Measurements from ENCODE around the gene CELSR1.
A peak's percentile ranks its signal among the peaks of the same experiment; 100 is the strongest.

The CELSR1 gene

DNA sequence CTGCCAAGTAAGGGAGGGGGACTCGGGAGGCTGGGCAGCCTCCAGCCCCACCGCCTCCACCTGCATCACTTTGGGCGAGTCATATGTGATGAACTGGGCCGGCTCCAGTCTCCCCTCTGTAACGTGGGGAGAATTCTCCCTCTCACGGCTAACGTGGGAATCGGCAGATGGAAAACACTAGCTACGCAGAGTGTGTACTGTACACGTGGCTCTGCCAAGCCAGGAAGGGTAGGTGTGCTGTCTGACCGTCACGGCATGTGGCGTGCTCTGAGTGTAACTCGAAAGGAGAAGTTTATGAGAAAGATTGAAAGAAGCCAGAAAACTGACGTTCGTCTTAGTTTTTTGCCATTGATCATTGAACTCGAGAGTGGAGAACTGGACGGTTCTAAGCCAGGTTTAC lies 188.2 kb downstream of the CELSR1 start:
- no peak for DNase-seq (ENCODE audit: low read depth)

DNA sequence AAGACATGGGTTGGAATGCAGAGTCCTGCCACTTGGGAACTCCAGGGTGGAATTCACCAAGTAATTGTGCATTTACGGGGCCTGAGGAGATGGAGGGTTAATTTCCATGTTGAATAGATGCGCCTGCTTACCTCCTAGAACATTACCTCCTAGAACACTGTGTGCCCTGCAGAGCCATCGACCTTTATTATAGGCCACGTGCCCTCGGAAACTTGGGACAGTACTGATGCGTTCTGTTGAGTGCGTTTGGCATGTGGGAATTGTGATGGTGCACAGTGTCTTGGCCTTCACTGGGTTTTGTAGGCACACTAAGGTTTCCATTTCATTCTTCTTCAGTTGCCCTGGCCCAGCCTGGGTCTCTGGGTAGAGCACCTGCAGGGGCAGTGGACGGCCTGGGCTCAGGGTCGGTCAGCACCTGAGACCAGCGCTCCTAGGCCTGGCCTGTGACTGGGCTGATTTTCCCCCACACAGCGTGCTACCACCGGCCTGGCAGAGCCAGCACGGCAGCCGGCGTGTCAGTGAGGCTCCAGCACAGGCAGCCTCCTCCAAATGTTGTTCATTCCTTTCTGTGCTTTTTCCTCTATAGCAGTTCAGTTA lies 189.2 kb downstream of the CELSR1 start:
- no peak for DNase-seq (ENCODE audit: low read depth)

DNA sequence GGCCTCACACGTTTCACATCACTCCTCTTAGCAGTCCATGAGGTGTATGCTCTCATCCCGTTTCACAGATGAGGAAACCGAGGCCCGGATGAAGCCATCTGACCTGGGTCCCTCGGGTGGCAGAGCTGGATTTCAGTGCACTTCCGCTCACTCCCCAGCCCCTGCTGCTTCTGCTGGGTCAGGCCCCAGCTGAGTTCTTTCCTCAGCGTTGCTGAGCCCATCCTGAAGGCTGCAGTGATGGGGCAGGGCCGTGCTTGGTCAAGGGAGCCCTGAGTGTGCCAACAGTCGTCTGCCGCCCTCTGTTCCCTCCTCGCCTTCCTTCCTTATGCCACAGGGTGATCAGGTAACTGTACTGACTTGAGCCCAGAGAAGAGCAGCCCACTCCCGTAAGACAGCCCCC lies 189.8 kb downstream of the CELSR1 start:
- DNase-seq (ENCODE audit: low read depth), result no peak

DNA sequence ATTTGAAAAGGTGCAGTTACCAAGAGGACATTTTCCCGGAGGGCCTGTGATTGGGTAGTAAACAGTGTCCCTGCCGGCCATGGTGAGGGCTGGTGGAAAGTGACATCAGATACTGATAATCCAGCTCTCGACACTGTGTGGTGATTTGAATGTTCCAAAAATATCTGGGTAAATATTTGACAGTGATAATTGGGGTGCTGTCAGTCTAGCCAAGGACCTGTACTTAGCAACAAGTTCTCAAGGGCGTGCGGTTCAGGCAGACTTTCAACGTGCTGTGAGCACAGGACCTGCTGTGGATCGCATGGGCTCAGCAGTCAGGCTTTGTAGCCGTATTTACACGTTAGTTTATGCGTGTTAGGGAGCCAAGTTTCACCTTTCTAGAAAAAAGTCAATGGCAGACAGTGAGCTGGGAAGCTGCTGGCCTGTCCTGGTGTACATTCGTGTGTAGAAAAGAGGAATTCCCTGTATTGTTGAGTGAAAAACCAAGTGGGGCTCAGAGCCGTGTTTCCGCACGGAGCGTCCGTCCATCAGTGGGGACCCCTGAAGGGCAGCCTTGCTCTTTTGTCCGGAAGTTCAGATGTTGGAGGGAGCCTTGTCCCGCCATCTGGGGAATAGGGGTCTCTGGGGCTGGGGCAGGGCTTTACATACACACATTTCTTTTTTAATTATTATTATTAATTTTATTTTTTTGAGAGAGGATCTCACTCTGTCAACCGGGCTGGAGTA lies 190.6 kb downstream of the CELSR1 start:
- DNase-seq (ENCODE audit: low read depth), result no peak

DNA sequence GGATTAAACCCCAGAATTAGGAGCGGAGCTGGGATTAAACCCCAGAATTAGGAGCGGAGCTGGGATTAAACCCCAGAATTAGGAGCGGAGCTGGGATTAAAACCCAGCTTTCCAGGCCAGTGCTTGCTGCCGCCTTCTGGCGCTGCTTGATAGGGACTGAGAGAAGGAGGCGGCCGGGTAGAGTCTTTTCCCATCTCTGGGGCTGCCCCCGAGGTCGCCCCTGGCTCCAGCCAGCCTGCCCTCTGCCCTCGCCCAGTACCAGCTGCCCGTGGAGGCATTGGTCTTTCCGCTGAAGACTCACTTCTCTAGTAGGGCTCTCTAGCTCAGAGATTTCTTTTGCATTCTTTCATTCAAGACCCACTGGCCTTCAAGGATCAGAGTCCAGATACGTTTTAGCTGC lies 196.7 kb downstream of the CELSR1 start:
- no peak for DNase-seq (ENCODE audit: low read depth)

DNA sequence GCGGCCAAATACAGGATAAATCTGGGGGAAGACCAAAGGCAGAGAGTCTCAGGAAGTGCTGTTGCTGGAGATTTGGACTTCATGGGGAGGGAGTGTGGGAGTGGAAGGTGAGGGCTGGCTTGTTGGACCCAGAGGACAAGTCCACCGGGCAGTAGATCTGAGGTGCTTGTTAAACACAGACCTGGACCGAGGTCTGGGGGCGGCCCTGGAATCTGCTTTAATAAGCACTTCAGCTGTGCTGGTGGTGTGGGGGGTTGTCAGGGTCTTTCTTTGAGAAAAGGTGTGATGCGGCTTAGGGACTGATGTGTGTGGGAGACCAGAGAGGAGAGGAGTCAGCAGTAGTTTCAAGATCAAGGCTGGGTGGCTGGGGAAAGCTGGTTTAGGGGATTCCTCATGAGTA lies 197.5 kb downstream of the CELSR1 start:
- DNase-seq (ENCODE audit: low read depth), result no peak

DNA sequence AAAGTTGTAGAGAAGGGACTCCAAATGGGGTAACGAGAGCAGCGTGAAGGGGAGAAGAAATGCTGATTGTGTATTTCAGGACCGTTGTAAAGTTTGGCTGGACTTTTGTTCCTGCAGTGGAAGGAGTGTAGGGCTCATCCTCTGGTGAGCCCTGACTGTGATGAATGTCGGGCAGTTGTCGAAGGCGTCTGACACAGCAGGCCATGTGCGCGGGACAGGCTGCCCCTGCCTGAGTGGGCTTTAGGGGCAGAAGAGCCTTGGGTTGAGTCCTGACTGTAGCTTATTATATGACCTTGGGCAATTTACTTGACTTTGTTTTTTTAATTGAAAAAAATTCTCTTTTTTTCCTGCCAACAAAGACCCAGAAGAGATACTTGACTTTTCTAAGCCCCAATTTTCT lies 198.8 kb downstream of the CELSR1 start:
- no peak for DNase-seq (ENCODE audit: low read depth)

DNA sequence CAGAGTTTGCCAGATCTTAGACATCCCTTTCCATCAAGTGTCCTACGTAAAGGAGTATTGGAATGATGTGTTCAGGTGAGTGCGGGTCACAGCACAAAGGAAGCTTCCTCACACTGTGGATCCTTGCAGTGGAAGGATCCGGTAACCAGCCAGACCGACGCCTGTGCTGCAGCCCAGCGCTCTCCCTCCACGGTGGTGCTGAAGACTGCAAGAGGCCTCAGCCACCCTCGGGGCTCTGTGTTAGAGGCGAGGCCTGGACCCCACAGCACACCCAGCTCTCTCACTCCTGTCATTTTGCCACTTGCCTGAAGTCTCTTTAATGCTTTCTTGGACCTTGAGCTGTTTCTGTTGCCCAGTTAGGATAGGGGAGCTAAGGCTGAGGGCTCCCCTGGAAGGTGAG lies 199.6 kb downstream of the CELSR1 start:
- no peak for DNase-seq (ENCODE audit: low read depth)

DNA sequence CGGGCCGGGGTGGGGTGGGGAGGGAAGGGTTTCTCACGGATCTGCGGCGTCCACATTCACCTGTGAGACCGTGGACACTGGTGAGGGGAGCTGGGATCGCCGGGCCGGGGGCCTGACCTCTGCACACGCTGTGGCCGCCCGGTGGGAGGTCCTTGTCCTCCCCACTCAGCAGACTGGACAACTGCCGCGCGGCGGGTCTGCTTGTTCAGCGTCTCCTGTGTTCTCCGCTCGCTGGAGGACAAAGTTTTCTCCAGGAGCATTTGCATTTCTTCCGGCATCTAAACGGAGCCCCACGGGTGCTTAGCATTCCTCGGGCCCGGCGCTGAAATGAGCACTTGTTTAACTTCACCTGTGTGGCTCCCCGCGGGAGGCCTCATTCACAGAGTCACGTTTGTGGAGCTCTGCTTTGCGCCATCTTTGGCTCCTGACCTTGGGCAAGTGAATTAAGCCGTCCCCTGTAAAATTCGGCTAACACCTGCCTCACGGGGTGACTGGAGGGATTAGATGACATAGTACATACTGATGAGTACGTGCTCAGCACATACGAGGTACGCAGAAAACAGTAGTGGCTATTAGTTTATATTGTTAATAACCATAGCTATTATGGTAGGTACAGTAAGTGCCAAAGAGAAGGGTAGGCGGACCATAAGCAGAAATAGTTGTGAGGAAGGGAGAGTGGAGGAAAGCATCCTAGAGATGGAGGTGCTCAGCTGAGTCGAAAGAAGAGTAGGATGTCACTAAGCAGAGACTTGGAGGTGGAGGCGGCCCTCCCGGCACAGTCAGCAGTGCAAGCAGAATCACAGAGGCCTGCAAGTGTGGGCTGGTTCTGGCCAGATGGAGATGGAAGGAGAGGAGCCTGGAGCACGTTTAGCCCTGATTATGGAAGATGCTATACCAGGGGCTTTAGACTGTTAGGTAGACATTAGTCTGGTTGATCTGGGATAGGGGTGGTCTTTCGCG lies 201.0 kb downstream of the CELSR1 start:
- DNase-seq (ENCODE audit: low read depth), result no peak

DNA sequence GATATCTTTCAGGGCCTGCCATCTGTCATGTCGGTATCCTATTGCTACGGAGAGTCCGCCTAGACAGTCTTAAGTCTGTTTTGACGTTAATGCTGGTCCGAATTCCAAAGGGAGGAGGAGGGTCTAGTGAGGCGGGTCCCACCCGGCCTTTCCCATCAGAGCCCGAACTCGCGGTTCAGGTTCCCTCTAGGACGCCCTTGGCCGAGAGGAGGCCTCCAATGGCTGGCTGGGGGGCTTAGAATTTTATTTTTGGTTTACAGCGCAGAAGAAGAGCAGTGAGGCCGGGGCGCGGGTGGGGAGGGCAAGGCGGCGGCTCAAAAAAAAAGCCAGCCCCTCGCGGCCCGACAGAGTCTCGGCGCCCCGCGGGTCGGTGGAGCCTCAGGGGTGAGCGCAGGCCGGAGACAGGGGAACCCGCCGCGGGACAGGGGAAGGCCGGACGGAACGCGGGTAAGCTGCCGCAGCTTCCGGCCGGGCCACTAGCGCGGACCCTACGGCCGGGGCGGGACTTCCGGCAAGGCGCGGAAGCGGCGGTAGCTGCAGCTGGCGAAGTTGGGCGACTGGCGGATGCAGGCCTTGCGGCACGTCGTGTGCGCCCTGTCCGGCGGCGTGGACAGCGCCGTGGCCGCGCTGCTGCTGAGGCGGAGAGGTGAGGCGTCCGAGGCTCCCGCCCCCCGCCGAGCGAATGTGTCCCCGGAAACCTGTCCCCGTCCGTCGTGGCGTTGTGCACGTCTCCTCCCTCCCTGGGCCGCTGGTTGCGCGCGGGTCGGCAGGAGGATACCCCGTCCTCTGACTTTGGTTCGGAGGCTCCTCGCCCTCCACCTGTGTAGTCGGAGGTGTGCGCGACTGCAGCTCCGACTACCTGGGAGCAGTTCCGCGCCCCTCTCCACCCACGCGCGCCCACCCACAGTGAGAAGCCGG lies 202.0 kb downstream of the CELSR1 start, which contains the start of gene TRMU:
Gene TRMU, plus strand, starts transcription at position 514 of the 918 bp plus-strand sequence. Its CDS starts 51 bp downstream, at position 565.
- peak; percentile 76 for DNase-seq (ENCODE audit: low read depth)

DNA sequence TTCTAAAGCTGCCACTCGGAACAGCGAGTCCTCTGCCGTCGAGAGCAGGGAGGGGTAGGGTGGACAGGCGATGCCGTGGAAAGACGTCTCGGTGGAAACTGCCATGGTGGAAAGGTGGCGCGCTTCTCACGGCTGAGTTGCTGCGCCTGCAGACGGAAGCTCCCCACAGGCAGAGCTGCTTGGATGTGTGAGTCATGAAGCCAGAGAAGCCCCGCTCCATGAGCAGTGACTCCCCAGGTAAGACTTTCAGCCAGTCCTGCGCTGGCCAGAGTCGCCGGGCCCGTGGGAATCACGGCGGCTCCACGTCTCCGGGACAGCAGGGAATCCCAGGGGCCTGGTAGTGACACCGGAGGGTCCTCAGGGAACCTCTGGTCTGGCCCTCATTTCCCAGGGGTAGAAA lies 205.9 kb downstream of the CELSR1 start:
- DNase-seq (ENCODE audit: low read depth), result no peak

DNA sequence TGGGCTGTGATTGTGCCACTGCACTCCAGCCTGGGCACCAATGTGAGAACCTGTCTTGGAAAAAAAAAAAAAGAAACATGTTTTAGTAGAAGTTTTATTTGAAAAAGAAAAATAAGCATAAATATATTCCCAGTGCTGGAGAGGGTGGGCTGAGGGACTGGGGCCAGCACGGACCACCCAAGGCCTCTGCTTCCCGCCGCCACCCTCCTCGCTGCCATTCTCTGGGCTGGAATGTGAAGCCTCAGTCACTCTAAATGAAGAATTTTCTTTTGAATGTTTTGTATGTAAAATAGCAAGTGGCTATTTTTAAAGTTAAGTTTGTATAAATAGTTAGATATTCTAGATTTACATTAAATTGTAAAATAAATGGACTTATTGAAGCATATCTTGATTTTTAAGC lies 207.0 kb downstream of the CELSR1 start:
- no peak for DNase-seq (ENCODE audit: low read depth)

DNA sequence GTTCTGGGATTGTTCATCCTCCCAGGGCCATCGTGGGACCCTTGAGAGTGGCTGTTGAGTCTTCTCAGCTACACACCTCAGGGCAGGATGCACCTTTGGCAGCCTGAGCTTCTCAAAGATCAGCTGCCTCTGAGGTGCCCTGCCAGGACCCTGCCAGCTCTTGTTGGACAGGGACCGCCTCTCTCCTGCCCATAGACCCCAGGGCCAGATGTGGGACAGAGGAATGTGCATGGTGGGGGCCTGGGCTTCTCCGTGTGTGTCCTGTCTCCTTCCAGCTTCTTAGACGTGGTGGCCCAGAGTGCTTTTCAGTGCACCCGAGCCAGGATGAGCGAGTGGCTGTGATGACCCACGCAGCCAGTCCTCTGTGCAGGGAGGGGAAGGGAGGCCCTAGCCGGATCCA lies 207.8 kb downstream of the CELSR1 start:
- no peak for DNase-seq (ENCODE audit: low read depth)

DNA sequence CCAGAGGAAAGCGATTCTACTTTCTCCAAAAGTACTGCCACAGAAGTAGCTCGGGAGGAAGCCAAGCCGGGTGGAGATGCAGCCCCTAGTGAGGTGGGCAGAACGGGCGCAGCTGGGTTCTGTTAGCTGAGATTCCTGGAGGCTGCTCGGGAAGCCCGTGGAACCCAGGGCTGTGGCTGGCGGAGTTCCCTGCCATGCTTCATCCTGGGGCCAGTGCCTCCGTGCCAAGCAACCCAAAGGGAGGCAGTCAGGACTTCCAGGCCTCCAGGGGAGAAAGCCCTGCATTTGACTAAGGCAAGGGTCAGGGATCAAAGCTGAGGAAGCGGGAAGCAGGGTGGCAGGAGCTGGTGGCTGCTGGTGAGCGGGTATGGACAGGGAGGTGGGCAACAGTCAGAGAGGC lies 208.6 kb downstream of the CELSR1 start:
- no peak for DNase-seq (ENCODE audit: low read depth)

DNA sequence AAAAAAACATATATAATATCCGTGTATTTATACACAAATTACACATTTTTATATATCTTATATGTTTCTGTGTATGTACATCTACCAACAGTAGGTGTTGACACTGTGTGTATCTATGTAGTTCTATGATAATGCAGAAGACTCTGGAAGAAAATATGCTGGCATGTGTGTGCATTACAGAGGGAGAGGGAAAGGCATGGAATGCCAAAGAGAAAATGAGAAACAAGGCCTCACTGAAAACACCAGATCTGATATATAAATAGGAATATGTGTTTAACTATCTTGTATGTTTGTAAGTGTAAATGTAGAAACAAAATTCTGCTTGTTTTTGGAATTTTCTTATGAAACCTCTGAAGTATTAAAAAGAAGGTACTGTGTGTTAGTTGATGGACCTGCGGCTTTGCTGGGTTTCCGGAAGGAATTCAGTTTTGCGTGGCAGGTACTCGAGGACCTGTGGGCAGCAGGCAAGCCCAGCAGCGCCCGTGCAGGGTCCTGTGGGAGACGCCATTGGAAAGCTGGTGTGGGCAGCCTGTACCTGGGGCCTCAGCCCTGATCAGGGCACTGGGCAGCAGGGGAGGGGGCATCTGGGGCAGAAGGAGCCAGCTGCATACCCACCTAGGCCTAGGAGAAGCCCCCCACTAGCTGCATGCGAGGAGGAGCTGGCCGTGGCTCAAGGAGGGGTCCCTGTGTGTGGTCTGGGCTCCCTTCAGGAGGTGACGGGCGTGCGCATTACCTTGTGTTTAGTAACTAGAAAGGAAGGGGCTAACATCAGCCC lies 209.5 kb downstream of the CELSR1 start:
- DNase-seq (ENCODE audit: low read depth), result no peak

DNA sequence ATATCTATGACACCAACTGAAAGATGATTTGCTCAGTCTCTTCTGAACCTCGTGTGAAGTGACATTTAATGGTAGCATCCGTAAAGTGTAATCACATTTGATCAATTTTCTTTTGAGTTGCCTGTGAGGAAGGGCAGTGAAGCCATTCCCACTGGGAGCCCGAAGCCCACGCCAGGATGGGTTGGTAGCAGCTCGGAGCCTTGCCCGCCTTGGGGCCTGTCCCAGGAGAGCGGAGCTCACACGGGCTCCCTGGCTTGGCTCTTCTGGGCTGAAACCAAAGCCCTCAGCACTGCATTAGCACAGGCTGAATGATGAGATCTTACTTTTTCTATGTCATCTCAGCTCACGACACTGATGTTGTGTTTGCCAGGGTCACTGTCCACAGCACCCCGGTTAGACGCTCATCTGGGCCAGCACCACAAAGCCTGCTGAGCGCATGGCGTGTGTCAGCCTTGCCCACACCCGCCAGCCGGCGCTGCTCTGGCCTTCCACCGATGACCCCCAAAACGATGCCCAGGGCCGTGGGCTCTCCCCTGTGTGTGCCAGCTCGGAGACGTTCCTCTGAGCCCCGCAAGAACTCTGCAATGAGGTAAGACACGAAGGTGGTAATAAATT lies 211.2 kb downstream of the CELSR1 start:
- DNase-seq (ENCODE audit: low read depth), result no peak

DNA sequence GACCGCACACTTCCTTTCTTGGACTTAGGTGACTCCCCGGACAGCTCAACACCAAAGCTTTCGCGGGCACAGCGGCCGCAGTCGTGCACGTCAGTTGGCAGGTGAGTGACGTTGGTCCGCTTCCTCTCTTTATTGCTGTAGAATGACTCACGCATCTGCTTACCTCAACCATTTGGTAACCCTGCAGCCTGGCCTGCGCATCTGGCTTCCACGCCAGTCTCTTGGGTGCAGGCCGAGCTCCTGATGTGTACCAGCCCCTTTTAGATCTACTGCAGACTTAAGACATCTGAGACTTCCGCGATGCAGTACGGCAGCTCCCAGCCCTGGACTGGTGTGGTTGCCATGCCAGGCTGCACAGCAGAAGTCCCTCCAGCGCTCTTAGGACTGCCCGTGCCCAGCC lies 214.3 kb downstream of the CELSR1 start:
- DNase-seq (ENCODE audit: low read depth), result no peak

DNA sequence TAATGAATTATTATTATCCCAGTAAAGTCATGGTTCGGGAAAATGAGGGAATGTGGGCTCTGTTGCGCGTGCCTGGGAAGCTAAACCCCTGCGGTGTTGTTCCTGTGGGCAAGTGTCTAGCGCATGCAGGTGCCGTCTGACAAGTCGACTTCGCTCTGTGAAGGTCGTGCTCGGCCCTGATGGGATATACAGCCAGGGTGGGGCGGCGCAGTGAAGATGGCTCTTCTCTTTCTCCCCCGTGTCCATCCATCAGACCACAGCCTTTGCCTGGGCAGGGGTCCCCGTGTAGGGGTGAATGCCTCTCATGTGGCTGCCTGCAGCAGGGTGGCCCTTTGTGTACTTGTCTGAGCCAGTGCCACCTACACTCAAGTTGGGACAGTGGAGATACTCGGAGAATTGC lies 214.7 kb downstream of the CELSR1 start:
- DNase-seq (ENCODE audit: low read depth), result no peak

DNA sequence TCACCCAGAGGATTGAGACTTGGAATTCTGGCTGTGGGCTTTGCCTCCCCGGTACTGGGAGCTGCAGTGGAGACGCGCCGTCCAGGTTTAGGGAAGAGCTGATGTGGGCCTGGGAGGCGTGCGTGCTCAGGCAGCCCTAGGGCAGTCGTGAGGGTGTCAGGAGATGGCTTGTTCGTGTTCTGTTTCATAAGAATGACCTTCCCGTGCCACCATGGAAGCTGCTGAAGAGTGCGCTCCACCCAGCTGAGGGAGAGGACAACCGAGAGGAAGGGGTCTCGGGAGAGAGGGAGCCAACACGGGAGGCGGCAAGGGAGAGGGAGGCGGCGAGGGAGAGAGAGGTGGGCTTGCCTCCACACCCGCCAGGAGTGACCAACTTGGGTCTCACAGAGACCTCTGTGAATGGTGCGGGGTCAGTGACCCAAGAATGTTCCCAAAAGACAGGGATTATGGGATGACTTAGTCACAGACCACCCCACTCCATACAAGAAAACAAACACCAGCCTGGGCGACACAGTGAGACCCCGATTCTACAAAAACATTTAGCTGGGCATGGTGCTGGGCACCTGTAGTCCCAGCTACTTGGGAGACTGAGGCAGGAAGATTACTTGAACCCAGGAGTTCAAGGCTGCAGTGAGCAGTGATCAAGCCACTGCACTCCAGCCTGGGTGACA lies 216.6 kb downstream of the CELSR1 start:
- DNase-seq (ENCODE audit: low read depth), result no peak

DNA sequence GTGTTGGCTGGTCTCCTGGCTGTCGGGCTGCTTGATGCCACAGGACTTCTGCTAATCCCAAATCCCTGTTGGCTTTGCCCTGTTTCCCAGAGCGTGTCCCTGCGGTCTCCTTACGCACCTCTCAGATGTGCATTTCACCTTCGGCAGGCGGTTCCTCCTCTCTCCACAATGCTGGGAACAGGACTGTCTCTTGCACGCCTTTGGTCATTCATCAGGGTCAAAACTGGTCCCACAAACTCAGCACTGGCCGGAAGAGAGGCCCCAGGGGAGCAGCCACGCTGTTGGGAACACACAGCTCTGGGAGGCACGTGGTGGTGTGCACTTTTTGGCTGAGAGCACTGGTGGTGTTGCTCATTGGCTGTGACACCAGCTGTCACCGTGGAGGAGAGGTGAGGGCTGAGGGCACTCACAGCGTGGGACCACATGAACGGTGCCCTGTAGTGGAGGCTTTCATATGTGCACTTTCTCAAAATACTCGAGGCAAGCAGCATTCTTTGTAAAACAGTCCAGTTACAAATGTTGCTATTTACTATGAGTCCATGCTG lies 217.2 kb downstream of the CELSR1 start:
- no peak for DNase-seq (ENCODE audit: low read depth)
